ENCODE measurements around the gene C2CD4D.

The C2CD4D gene

GRCh38 chr1:151803164-151803563, 36.5 kb downstream of the C2CD4D start:
- TF ChIP-seq, protein P1, sequence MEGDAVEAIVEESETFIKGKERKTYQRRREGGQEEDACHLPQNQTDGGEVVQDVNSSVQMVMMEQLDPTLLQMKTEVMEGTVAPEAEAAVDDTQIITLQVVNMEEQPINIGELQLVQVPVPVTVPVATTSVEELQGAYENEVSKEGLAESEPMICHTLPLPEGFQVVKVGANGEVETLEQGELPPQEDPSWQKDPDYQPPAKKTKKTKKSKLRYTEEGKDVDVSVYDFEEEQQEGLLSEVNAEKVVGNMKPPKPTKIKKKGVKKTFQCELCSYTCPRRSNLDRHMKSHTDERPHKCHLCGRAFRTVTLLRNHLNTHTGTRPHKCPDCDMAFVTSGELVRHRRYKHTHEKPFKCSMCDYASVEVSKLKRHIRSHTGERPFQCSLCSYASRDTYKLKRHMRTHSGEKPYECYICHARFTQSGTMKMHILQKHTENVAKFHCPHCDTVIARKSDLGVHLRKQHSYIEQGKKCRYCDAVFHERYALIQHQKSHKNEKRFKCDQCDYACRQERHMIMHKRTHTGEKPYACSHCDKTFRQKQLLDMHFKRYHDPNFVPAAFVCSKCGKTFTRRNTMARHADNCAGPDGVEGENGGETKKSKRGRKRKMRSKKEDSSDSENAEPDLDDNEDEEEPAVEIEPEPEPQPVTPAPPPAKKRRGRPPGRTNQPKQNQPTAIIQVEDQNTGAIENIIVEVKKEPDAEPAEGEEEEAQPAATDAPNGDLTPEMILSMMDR (conservative IDR thresholded peaks at IDR 0.05): no peak
- no peak for TF ChIP-seq ZFX (IDR thresholded peaks at IDR 0.05)
- H3K27ac ChIP-seq: no peak overlapping the region

DNA sequence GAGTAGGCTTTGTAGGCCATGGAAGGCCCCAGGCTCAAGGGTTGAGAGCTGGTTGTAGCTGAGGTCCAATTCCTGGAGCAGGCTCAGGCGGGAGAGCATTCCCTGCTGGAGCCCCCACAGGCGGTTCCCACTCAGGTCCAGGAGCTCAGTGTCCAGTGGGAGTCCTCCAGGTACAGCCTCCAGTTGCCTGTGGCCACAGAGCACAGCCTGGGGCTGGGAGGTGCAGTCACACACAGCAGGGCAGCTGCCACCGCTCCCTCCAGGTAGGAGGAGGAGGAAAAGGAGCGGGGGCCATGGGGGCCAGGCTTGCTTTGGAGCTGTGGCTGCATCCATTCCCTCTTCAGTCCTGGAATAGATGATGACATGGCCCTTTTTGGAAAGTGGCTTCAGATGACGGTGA, 37.2 kb downstream of the C2CD4D start:
- no peak for TF ChIP-seq ZFX (IDR thresholded peaks at IDR 0.05)
- TF ChIP-seq, protein P1 (conservative IDR thresholded peaks at IDR 0.05): no peak
- no peak overlapping the region for H3K27ac ChIP-seq

- TF ChIP-seq, protein P1 (conservative IDR thresholded peaks at IDR 0.05): no peak
- TF ChIP-seq ZFX (IDR thresholded peaks at IDR 0.05): no peak
- H3K27ac ChIP-seq: no peak overlapping the region
These were observed 37.8 kb downstream of the C2CD4D start for GRCh38 chr1:151801846-151802245.

GRCh38 chr1:151801310-151801820, 38.3 kb downstream of the C2CD4D start:
- TF ChIP-seq ZFX (IDR thresholded peaks at IDR 0.05): no peak
- TF ChIP-seq, protein P1 (conservative IDR thresholded peaks at IDR 0.05): no peak
- H3K27ac ChIP-seq: no peak overlapping the region

GRCh38 chr1:151800830-151801229, 38.8 kb downstream of the C2CD4D start:
- H3K27ac ChIP-seq: no peak overlapping the region
- no peak for TF ChIP-seq ZFX (IDR thresholded peaks at IDR 0.05)
- TF ChIP-seq, protein P1 (conservative IDR thresholded peaks at IDR 0.05): no peak

- TF ChIP-seq, protein P1 (conservative IDR thresholded peaks at IDR 0.05): no peak
These were observed 40.2 kb downstream of the C2CD4D start for GRCh38 chr1:151799179-151800022.

GRCh38 chr1:151798571-151798970, 41.0 kb downstream of the C2CD4D start:
- no peak overlapping the region for H3K27ac ChIP-seq
- TF ChIP-seq, protein P1 (conservative IDR thresholded peaks at IDR 0.05): no peak
- TF ChIP-seq ZFX (IDR thresholded peaks at IDR 0.05): no peak

More at GRCh38 chr1:151799179-151800022, 40.2 kb downstream of the C2CD4D start:
- H3K27ac ChIP-seq: no peak overlapping the region
